Activated T-cell treated with anti-CD3 and anti-CD28 coated beads for 4 hours (primary cell): ENCODE results near the gene EPHA6.
"Not testable (repeated sequence)": the region's sequence is repeated elsewhere in the genome, so short reads cannot be mapped to it uniquely, and the experiment has no call there.

Experiments used
- DNase-seq: peaks from one replicate; pipeline ENCODE4 v3.0.0-alpha.2; 2020

EPHA6 gene

DNA sequence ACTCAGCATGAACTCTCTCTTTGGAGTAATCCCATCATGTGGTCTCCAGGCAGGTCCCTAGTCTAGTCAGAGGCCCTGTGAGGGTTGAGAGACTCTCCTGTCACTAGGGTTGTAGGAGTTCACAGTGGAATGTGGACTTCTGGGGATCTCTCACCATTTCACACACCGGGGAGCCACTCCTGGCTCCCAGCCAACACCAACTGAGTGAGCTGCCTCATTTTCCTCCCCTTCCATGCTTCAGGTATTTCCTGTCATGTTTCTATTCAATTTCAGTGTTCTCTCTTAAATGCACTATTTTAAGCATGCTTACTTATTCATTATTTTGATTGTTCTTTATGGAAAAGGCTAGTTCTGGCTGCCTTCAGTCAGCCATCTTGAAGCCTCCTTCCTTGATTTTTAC is 482.6 kb downstream of the EPHA6 start:
- DNase-seq: no peak

GRCh38 chr3:97301114-97301513 is 486.7 kb downstream of the EPHA6 start:
- no peak for DNase-seq

- no peak for DNase-seq
Measured at GRCh38 chr3:97306226-97306625, 491.8 kb downstream of the EPHA6 start.

GRCh38 chr3:97338375-97338774 is 524.0 kb downstream of the EPHA6 start:
- DNase-seq: no peak

GRCh38 chr3:97340940-97341339 is 526.5 kb downstream of the EPHA6 start:
- no peak for DNase-seq

DNA sequence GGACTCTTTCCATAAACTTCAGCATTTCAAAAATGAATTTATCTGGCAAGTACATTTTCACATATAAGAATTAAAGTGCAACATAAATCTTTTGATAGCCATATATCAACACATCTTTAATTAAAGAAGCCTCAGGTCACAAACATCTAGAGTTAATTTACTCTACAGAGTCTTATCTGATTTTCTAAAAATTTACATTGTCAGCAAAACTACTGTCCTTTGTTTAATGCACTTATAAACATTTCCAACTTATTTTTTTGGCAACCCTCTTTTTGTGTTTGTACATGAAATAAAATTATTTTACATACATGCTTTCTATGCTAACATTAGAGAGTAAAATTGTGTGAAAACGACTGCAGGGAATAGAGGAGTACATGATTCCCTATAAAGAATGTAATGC is 533.4 kb downstream of the EPHA6 start:
- DNase-seq: no peak

- no peak for DNase-seq
Measured at GRCh38 chr3:97350971-97351370, 536.6 kb downstream of the EPHA6 start.

- no peak for DNase-seq
Measured at GRCh38 chr3:97353176-97353575, 538.8 kb downstream of the EPHA6 start.

GRCh38 chr3:97359977-97360376 is 545.6 kb downstream of the EPHA6 start:
- DNase-seq: no peak

GRCh38 chr3:97360804-97361203 is 546.4 kb downstream of the EPHA6 start:
- no peak for DNase-seq

DNA sequence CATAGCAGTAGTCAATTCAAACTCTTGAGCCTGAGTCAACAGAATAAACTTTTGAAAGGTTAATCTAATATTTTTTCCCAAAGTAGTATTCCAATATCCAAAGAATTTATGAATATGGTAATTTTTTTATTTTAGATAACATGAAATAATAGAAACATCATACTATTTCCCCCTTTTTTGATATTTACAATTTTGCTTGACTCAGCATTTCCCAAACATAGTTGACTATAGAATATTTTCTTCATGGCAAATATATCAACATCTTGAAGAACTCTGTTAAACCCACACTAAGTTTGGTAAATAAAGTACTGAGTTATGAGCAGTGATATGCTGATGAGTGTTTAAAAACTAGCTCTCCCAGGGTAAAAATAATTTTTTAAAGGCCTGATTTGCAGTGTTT is 570.2 kb downstream of the EPHA6 start:
- no peak for DNase-seq

- no peak for DNase-seq
Measured at GRCh38 chr3:97388774-97389173, 574.4 kb downstream of the EPHA6 start.

GRCh38 chr3:97389936-97390335 is 575.5 kb downstream of the EPHA6 start:
- no peak for DNase-seq

DNA sequence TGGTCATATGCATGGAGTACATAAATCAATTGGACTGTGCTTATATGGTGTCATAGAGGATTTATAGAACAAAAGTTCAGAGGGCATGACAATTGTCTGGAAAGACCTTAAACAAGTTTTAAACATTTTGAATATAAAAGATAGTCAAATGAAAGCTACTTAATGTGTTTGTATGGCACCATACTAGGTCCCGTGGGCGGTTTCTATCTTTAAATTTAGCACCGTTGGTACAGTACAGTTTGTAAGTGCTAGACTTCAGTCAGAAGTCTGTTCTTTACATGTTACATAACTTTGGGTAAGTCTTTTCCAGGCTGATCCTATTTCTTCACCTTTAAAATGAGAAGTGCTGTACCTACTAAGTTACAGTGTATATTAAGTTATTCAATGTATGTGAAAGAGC is 576.8 kb downstream of the EPHA6 start:
- DNase-seq: no peak

DNA sequence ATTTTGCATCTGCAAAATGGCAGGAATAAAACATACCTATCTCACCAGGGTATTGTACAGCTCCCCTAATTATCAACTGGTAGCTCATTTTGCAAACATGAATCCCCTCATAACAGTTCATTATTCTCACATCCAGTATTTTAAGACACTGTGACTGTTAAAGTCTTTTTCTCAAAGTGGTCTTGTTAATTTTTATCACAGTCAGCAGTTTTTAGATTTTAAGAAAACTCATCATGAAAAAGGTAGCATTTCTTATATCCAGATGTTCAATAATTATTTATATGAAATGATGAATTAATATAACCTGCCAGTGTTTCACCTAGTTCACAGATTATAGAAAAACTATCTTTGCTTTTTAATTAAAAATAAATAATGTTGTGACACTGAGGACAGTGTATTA is 595.2 kb downstream of the EPHA6 start:
- no peak for DNase-seq

DNA sequence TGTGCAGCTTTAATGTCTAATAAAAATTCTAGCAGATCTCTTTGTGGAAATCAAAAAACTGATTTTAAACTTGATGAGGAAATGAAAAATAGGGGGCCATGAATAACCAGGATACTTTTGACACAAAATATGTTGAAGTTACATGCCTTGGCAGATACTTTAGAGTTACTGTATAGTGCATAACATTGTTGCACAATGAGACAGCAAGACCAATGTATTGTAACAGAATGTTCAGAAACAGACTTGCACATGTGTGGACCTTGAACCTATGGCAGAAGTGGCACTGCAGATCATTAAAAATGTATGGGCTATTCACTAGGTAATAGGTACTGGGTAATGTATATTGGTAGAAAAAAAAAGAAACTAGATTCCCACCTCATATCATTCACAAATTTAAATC is 607.2 kb downstream of the EPHA6 start:
- no peak for DNase-seq

- no peak for DNase-seq
Measured at GRCh38 chr3:97425002-97425401, 610.6 kb downstream of the EPHA6 start.

GRCh38 chr3:97430601-97431000 is 616.2 kb downstream of the EPHA6 start:
- no peak for DNase-seq

DNA sequence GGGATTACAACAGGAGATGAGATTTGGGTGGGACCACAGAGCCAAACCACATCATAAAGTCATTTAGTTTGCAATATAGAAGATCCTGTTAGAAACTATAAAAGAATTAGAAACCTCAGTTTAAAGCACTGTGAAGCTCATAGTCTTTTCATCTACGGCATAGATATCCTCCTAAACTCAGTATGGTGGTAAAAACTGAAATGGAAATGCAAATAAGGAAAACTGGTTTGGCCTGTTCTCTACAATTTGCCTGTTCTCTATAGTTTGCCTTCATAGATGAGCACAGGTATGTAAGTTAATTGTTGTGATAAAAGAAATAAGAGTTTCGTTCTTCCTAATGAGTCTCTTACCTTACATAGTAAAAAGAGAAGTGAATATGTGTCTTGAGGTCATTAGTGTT is 618.5 kb downstream of the EPHA6 start:
- no peak for DNase-seq

- no peak for DNase-seq
Measured at GRCh38 chr3:97438131-97438530, 623.7 kb downstream of the EPHA6 start.

DNA sequence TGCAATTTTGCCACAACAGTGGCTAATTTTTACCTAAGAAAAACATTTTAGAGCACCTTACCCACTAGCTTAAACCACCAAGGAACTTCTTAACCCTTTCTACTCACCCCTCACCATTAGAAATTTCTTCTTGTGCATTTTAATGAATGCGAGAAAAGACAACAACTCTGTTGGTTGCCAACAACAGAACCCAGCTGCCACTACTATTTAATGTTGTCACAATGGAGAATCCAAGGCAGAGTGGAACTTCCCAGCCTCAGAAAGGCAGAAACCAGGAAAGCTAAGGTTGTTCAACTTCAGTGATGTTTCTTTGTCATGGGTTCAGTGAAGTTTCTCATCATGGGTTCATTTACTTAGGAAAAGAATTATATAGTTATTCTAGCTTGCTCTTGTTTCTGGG is 625.0 kb downstream of the EPHA6 start:
- DNase-seq: no peak

DNA sequence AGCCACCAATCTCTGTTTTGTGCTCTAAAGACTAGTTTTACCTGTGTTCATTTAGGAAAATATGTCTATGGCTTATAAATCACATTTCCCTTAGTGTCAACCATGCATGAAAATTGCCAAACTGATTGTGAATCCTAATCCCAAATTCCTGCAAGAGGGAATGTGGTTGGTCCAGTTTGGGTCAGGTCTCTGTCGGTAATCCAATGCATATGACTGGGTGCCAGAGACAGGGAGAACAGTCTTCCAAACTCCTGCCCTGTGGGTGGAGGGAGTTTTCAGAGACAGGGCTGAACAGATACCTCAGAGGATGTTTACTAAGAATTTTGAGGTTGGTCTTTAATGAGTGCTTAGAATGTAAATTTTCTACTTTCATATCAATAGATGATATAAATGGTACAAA is 649.6 kb downstream of the EPHA6 start:
- DNase-seq: no peak

GRCh38 chr3:97470481-97470880 is 656.1 kb downstream of the EPHA6 start:
- no peak for DNase-seq

GRCh38 chr3:97479740-97480139 is 665.3 kb downstream of the EPHA6 start:
- no peak for DNase-seq

- not testable (repeated sequence) for DNase-seq
Measured at GRCh38 chr3:97480696-97481289, 666.4 kb downstream of the EPHA6 start.

DNA sequence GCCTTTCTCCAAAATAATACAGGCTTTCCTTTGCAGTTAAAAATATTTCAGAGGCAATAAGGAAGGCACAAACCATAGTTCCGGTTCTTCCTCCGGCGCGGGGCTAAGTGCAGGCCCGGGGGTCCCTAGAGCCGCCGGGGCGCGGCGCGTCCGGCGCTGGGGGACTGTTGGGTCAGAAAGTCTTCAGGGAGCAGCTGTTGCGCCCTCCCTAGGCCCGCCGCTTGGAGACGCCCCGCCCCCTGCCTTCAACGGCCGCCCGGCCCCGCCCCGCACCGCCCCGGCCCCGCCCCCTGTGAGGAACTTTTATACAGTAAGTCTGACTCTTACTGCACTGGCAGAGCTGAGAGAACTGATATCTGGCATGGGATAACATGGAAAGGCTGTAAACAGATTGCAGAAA is 667.0 kb downstream of the EPHA6 start:
- DNase-seq: no peak
